KG1 (cell line): ENCODE measurements around the gene TIMM10.
"Not testable (repeated sequence)": the region's sequence is repeated elsewhere in the genome, so short reads cannot be mapped to it uniquely, and the experiment has no call there.

ENCODE experiments used
- DNase-seq: peaks from one replicate; lab custom pipeline; 2025; lab: John Stamatoyannopoulos, UW

TIMM10 gene

GRCh38 chr11:57541169-57541568 is 10.6 kb upstream of the TIMM10 start:
- no peak for DNase-seq

GRCh38 chr11:57539342-57539741 is 8.8 kb upstream of the TIMM10 start:
- no peak for DNase-seq

GRCh38 chr11:57536947-57537619 is 6.5 kb upstream of the TIMM10 start, which contains the start of gene SMTNL1:
Gene SMTNL1, plus strand, starts transcription at chr11:57537595. Its CDS starts 5,048 bp downstream, at chr11:57542643.
- DNase-seq, result no peak

- not testable (repeated sequence) for DNase-seq
Measured at GRCh38 chr11:57534449-57534848, 3.9 kb upstream of the TIMM10 start.

GRCh38 chr11:57530215-57530595 is 349 bp downstream of the TIMM10 start:
- no peak for DNase-seq

GRCh38 chr11:57529012-57529411 is 1.5 kb downstream of the TIMM10 start:
- no peak for DNase-seq

GRCh38 chr11:57527056-57527631 is 3.4 kb downstream of the TIMM10 start:
- DNase-seq, result peak; percentile 47

- no peak for DNase-seq
Measured at GRCh38 chr11:57523419-57523818, 7.1 kb downstream of the TIMM10 start.

- no peak for DNase-seq
Measured at GRCh38 chr11:57521116-57521515, 9.4 kb downstream of the TIMM10 start.

GRCh38 chr11:57516061-57516443 is 14.5 kb downstream of the TIMM10 start:
- DNase-seq, result peak; percentile 46

- DNase-seq, result peak; percentile 54
Measured at GRCh38 chr11:57515332-57516060, 15.1 kb downstream of the TIMM10 start, which contains the start of gene SLC43A1. Gene SLC43A1, minus strand, starts transcription at chr11:57515702. Its CDS starts 1,591 bp downstream, at chr11:57514111.

- peak; percentile 70 for DNase-seq
Measured at GRCh38 chr11:57514538-57515331, 15.8 kb downstream of the TIMM10 start.

GRCh38 chr11:57513911-57514537 is 16.5 kb downstream of the TIMM10 start:
- peak; percentile 69 for DNase-seq

- DNase-seq, result no peak
Measured at GRCh38 chr11:57513452-57513795, 17.1 kb downstream of the TIMM10 start.

GRCh38 chr11:57512646-57513451 is 17.7 kb downstream of the TIMM10 start:
- DNase-seq, result no peak

GRCh38 chr11:57511741-57512430 is 18.7 kb downstream of the TIMM10 start:
- DNase-seq, result no peak

GRCh38 chr11:57508341-57509170 is 22.0 kb downstream of the TIMM10 start:
- no peak for DNase-seq

- no peak for DNase-seq
Measured at GRCh38 chr11:57506522-57506921, 24.0 kb downstream of the TIMM10 start.

- DNase-seq, result no peak
Measured at GRCh38 chr11:57504511-57504910, 26.0 kb downstream of the TIMM10 start.
